OCI-M2 (cell line): ENCODE measurements around the gene AFF1.
"Not testable (repeated sequence)": the region's sequence is repeated elsewhere in the genome, so short reads cannot be mapped to it uniquely, and the experiment has no call there.

Experiments
- DNase-seq: peaks from one replicate; lab custom pipeline; 2025; ENCODE audit not compliant: unreplicated experiment; lab: John Stamatoyannopoulos, UW

AFF1 gene

GRCh38 chr4:87010192-87010591 lies 75.4 kb downstream of the AFF1 start:
- DNase-seq = no peak

GRCh38 chr4:87011340-87012034 lies 76.7 kb downstream of the AFF1 start:
- DNase-seq = no peak

- DNase-seq = no peak
These were observed 77.6 kb downstream of the AFF1 start for GRCh38 chr4:87012265-87012953.

- DNase-seq = not testable (repeated sequence)
These were observed 78.1 kb downstream of the AFF1 start for GRCh38 chr4:87012954-87013308.

GRCh38 chr4:87014284-87014782 lies 79.5 kb downstream of the AFF1 start:
- DNase-seq = no peak

GRCh38 chr4:87015416-87015815 lies 80.6 kb downstream of the AFF1 start:
- no peak for DNase-seq

- no peak for DNase-seq
These were observed 83.0 kb downstream of the AFF1 start for GRCh38 chr4:87017580-87018342.

- DNase-seq = no peak
These were observed 83.9 kb downstream of the AFF1 start for GRCh38 chr4:87018753-87019152.

GRCh38 chr4:87019246-87019791 lies 84.5 kb downstream of the AFF1 start:
- DNase-seq = no peak

GRCh38 chr4:87019898-87020297 lies 85.1 kb downstream of the AFF1 start:
- DNase-seq = no peak

GRCh38 chr4:87024201-87024600 lies 89.4 kb downstream of the AFF1 start:
- DNase-seq = no peak

GRCh38 chr4:87025023-87025613 lies 90.3 kb downstream of the AFF1 start:
- DNase-seq = no peak

GRCh38 chr4:87025614-87026041 lies 90.8 kb downstream of the AFF1 start:
- no peak for DNase-seq

GRCh38 chr4:87026800-87027495 lies 92.1 kb downstream of the AFF1 start:
- DNase-seq = no peak

- no peak for DNase-seq
These were observed 94.5 kb downstream of the AFF1 start for GRCh38 chr4:87029356-87029755.

GRCh38 chr4:87030124-87030523 lies 95.3 kb downstream of the AFF1 start:
- DNase-seq = no peak

- DNase-seq = peak; percentile 7
These were observed 96.1 kb downstream of the AFF1 start for GRCh38 chr4:87030755-87031441.

- DNase-seq = no peak
These were observed 97.1 kb downstream of the AFF1 start for GRCh38 chr4:87031920-87032319.

- DNase-seq = no peak
These were observed 98.2 kb downstream of the AFF1 start for GRCh38 chr4:87032884-87033533.
